Activated T-helper 17 cell treated with anti-CD3 and anti-CD28 coated beads, Interleukin-2, amount 50 U/mL, for 72 hours (primary cell): ENCODE measurements around the gene ZNF416. TPM values are rescaled to one million over a fixed set of nuclear protein-coding genes. Genes with fewer than 3 reads are reported as not detected.

Source experiments
- total RNA-seq, 2 donors: library from RNA; stranded (reverse); gene quantifications; one replicate each; pipeline ENCODE4 v1.2.3, GENCODE V29; 2022

ZNF416 gene
- total RNA-seq, 2 donors from 2014 or later, result 2.2 to 2.4 TPM

Other genes starting within 250 kb of the ZNF416 start
- 1 to 10 TPM; 5.3 to 6.4 TPM for gene ZNF304, start 227.6 kb downstream of the ZNF416 start, total RNA-seq
- 1 to 10 TPM; 4.5 to 8.8 TPM for gene TRAPPC2B, start 215.4 kb downstream of the ZNF416 start, total RNA-seq
- gene ZNF547, start 215.4 kb downstream of the ZNF416 start, total RNA-seq, result 1 to 10 TPM; 2.7 to 5.4 TPM
- gene ZNF548, start 189.1 kb downstream of the ZNF416 start, total RNA-seq, result 10 to 100 TPM; 19.4 to 48.5 TPM
- 10 to 100 TPM in 1 of 2 donors, 1 to 10 TPM in 1; 8.3 to 12.0 TPM for gene ZNF17, start 167.8 kb downstream of the ZNF416 start, total RNA-seq
- gene ZNF749, start 143.6 kb downstream of the ZNF416 start, total RNA-seq, result 10 to 100 TPM; 13.8 to 15.0 TPM
- under 1 TPM in 1 of 2 donors, not detected in 1; 0.37 TPM for gene VN1R1, start 121.8 kb downstream of the ZNF416 start, total RNA-seq
- gene ZNF772, start 101.3 kb downstream of the ZNF416 start, total RNA-seq, result 1 to 10 TPM; 2.8 to 4.5 TPM
- gene ZNF419, start 91.2 kb downstream of the ZNF416 start, total RNA-seq, result 1 to 10 TPM; 4.7 to 8.5 TPM
- gene ZNF773, start 79.0 kb downstream of the ZNF416 start, total RNA-seq, result 1 to 10 TPM; 3.8 to 6.2 TPM
- 1 to 10 TPM; 3.2 to 4.9 TPM for gene ZNF549, start 51.6 kb downstream of the ZNF416 start, total RNA-seq
- gene ZNF550, start 19.0 kb downstream of the ZNF416 start, total RNA-seq, result 1 to 10 TPM; 8.9 to 10.0 TPM
- gene ZIK1, start 5.2 kb upstream of the ZNF416 start, total RNA-seq, result 1 to 10 TPM; 2.5 to 3.2 TPM
- 1 to 10 TPM; 6.0 to 9.9 TPM for gene ZNF530, start 21.0 kb upstream of the ZNF416 start, total RNA-seq
- 10 to 100 TPM in 1 of 2 donors, 1 to 10 TPM in 1; 5.7 to 11.2 TPM for gene ZNF134, start 35.3 kb upstream of the ZNF416 start, total RNA-seq
- gene ZNF211, start 54.3 kb upstream of the ZNF416 start, total RNA-seq, result 10 to 100 TPM in 1 of 2 donors, 1 to 10 TPM in 1; 8.4 to 14.0 TPM
- not detected for gene ZSCAN4, start 90.0 kb upstream of the ZNF416 start, total RNA-seq
- gene ZNF551, start 103.1 kb upstream of the ZNF416 start, total RNA-seq, result 10 to 100 TPM in 1 of 2 donors, 1 to 10 TPM in 1; 7.1 to 10.8 TPM
- gene ZNF154, start 130.3 kb upstream of the ZNF416 start, total RNA-seq, result 1 to 10 TPM in 1 of 2 donors, under 1 TPM in 1; 0.35 to 5.6 TPM
- 10 to 100 TPM in 1 of 2 donors, 1 to 10 TPM in 1; 5.9 to 11.5 TPM for gene ZNF671, start 148.7 kb upstream of the ZNF416 start, total RNA-seq
- gene ZNF776, start 167.9 kb upstream of the ZNF416 start, total RNA-seq, result 10 to 100 TPM in 1 of 2 donors, 1 to 10 TPM in 1; 7.9 to 11.8 TPM
- 10 to 100 TPM; 16.0 to 21.0 TPM for gene ZNF586, start 190.8 kb upstream of the ZNF416 start, total RNA-seq
- gene ZNF552, start 236.0 kb upstream of the ZNF416 start, total RNA-seq, result 1 to 10 TPM; 6.0 to 7.5 TPM